Stimulated activated effector memory CD8-positive, alpha-beta T cell treated with anti-CD3 and anti-CD28 coated beads, Interleukin-12 subunit alpha, Interleukin-12 subunit beta, amount 100 ng/mL, for 72 hours (primary cell): ENCODE data around the gene ALOXE3.
A peak's percentile ranks its signal among the peaks of the same experiment; 100 is the strongest.

Experiments used
- ATAC-seq: fragments of 150-1000 bp; cut with Tn5 transposase; 2 replicates; pipeline ENCODE4 v1.10.0; 2021
- DNase-seq, 2 donors: peaks; one replicate each; pipeline ENCODE4 v3.0.0; 2021 to 2022; ENCODE audit warnings: low spot score in 2 of 2
- H3K27ac Mint-ChIP-seq: one replicate; pipeline ENCODE4 v1.8.0; 2022; ENCODE audit warnings: mild to moderate bottlenecking, mixed read lengths
- H3K36me3 Mint-ChIP-seq: one replicate; pipeline ENCODE4 v1.8.0; 2022; ENCODE audit warnings: mild to moderate bottlenecking, mixed read lengths
- H3K4me1 Mint-ChIP-seq: one replicate; pipeline ENCODE4 v1.8.0; 2022; ENCODE audit warnings: mixed read lengths
- H3K4me3 Mint-ChIP-seq: one replicate; pipeline ENCODE4 v1.8.0; 2022; ENCODE audit warnings: mild to moderate bottlenecking, mixed read lengths
- H3K9me3 Mint-ChIP-seq: one replicate; pipeline ENCODE4 v1.8.0; 2022; ENCODE audit warnings: mixed read lengths

The ALOXE3 gene

GRCh38 chr17:8138672-8139371 lies 20.5 kb upstream of the ALOXE3 start:
- H3K9me3 Mint-ChIP-seq = no peaks in the 10 kb centered on the region
- ATAC-seq = peak; percentile 95
- no peak overlapping the region for H3K27ac Mint-ChIP-seq

DNA sequence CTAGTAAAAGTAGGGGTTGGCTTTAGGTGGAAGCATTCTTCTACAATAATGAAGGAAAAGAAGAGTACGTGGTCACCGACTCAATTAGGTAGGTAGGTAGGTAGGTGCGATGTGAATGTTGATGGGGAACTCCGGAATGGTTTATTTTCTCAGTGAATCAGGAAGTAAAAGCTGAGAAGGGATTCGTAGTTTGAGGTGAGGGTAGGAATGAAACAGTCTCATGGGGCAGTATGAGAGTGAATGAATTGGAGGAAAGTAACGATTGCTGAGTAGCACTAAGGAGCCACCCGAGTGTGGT lies 20.0 kb upstream of the ALOXE3 start:
- peaks cover 6% of the 10 kb centered on the region for H3K36me3 Mint-ChIP-seq
- no peaks in the 10 kb centered on the region for H3K4me1 Mint-ChIP-seq
- no peak overlapping the region for H3K4me3 Mint-ChIP-seq
- no peak overlapping the region for H3K27ac Mint-ChIP-seq
- ATAC-seq (no peak), DNase-seq (no peak)
- H3K9me3 Mint-ChIP-seq = no peaks in the 10 kb centered on the region

More at GRCh38 chr17:8138672-8139371, 20.5 kb upstream of the ALOXE3 start:
- Mint-ChIP-seq H3K36me3 (peaks cover 6% of the 10 kb centered on the region), H3K4me1 (no peaks in the 10 kb centered on the region), H3K4me3 (no peak overlapping the region)
- DNase-seq = peak; percentile 96 to 100

GRCh38 chr17:8137645-8138373 lies 19.5 kb upstream of the ALOXE3 start:
- peaks cover 6% of the 10 kb centered on the region for H3K36me3 Mint-ChIP-seq
- H3K27ac Mint-ChIP-seq = no peak overlapping the region
- H3K4me3 Mint-ChIP-seq = no peak overlapping the region
- no peaks in the 10 kb centered on the region for H3K4me1 Mint-ChIP-seq
- ATAC-seq = no peak
- no peaks in the 10 kb centered on the region for H3K9me3 Mint-ChIP-seq
- DNase-seq = no peak

- no peak overlapping the region for H3K4me3 Mint-ChIP-seq
- ATAC-seq = no peak
- no peak overlapping the region for H3K27ac Mint-ChIP-seq
- H3K9me3 Mint-ChIP-seq = no peaks in the 10 kb centered on the region
- no peak for DNase-seq
- H3K4me1 Mint-ChIP-seq = no peaks in the 10 kb centered on the region
- H3K36me3 Mint-ChIP-seq = peaks cover 6% of the 10 kb centered on the region
These were observed 15.6 kb upstream of the ALOXE3 start for GRCh38 chr17:8133941-8134340.

DNA sequence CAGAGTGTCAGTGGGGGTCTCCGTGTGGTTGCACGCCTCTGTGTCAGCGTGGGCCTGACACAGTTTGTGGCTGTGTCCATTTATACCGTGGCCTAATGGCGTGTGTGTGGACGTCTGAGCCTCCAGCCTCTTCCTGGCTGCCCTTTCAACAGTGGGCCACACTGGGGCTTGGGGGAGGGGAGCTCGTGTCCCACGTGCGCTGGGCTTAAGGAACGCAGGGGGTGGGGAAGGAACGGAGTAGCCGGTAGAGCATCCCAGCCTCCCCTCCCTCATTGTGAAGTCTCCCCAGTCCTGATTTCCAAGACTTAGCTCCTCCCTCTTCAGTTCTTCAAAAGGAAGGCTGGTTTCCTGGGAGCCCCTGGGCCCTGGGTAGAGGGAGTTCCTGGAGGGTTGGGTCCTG lies 15.1 kb upstream of the ALOXE3 start:
- Mint-ChIP-seq H3K27ac (no peak overlapping the region), H3K4me1 (no peaks in the 10 kb centered on the region), H3K4me3 (no peak overlapping the region), H3K9me3 (no peaks in the 10 kb centered on the region), H3K36me3 (peaks cover 6% of the 10 kb centered on the region)
- DNase-seq (no peak), ATAC-seq (no peak)

- no peak for DNase-seq
- Mint-ChIP-seq H3K4me3 (no peak overlapping the region), H3K9me3 (no peaks in the 10 kb centered on the region), H3K4me1 (peaks cover 5% of the 10 kb centered on the region), H3K36me3 (peaks cover 7% of the 10 kb centered on the region), H3K27ac (no peak overlapping the region)
- peak; percentile 87 for ATAC-seq
These were observed 13.6 kb upstream of the ALOXE3 start for GRCh38 chr17:8131844-8132441.

- Mint-ChIP-seq H3K4me1 (peaks cover 42% of the 10 kb centered on the region), H3K4me3 (no peak overlapping the region), H3K9me3 (no peaks in the 10 kb centered on the region), H3K36me3 (peaks cover 32% of the 10 kb centered on the region), H3K27ac (no peak overlapping the region)
- ATAC-seq (no peak), DNase-seq (no peak)
These were observed 9.9 kb upstream of the ALOXE3 start for GRCh38 chr17:8128125-8128784.

DNA sequence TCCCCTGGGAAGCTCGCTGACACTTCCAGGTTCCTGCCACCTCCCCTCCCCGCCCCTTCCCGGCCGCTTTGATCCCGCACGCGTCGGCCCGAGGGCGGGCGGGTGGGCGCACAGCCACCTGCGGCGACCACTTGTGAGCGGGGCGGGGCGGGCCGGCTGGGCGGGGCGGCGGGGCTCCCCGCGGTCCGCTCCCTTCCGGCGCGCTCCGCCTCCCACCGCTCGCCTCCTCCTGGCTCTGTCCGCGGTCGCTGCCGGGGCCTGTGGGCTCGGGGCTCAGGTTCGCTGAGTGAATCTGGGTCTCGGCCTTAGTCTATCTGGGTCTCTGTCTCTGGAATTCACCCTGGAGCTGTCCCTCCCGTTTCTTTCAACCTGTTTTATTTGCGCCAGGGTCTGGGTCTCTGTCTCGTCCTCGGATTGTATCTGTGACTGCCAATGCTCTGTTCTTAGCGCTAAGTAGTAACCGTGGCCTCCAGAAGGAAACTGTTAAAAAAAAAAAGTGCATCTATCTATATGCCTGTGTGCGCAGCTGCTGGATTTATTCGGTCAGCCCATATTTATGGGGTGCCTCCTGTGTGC lies 8.3 kb upstream of the ALOXE3 start:
- peaks cover 53% of the 10 kb centered on the region for H3K4me1 Mint-ChIP-seq
- peak overlapping the region; percentile 82 for H3K4me3 Mint-ChIP-seq
- ATAC-seq (peak; percentile 63), DNase-seq (peak; percentile 45 to 78)
- peaks cover 37% of the 10 kb centered on the region for H3K36me3 Mint-ChIP-seq
- no peaks in the 10 kb centered on the region for H3K9me3 Mint-ChIP-seq
- peak overlapping the region; percentile 100 for H3K27ac Mint-ChIP-seq

- Mint-ChIP-seq H3K4me3 (peak overlapping the region; percentile 82), H3K4me1 (peaks cover 56% of the 10 kb centered on the region), H3K36me3 (peaks cover 40% of the 10 kb centered on the region), H3K9me3 (no peaks in the 10 kb centered on the region), H3K27ac (peak overlapping the region; percentile 100)
- DNase-seq (no peak), ATAC-seq (no peak)
These were observed 7.7 kb upstream of the ALOXE3 start for GRCh38 chr17:8125947-8126490.

GRCh38 chr17:8125154-8125946 lies 7.0 kb upstream of the ALOXE3 start:
- H3K4me1 Mint-ChIP-seq = peaks cover 63% of the 10 kb centered on the region
- peak overlapping the region; percentile 82 for H3K4me3 Mint-ChIP-seq
- ATAC-seq (peak; percentile 43), DNase-seq (peak; percentile 92 to 98)
- H3K9me3 Mint-ChIP-seq = no peaks in the 10 kb centered on the region
- H3K36me3 Mint-ChIP-seq = peaks cover 47% of the 10 kb centered on the region
- H3K27ac Mint-ChIP-seq = peak overlapping the region; percentile 100

DNA sequence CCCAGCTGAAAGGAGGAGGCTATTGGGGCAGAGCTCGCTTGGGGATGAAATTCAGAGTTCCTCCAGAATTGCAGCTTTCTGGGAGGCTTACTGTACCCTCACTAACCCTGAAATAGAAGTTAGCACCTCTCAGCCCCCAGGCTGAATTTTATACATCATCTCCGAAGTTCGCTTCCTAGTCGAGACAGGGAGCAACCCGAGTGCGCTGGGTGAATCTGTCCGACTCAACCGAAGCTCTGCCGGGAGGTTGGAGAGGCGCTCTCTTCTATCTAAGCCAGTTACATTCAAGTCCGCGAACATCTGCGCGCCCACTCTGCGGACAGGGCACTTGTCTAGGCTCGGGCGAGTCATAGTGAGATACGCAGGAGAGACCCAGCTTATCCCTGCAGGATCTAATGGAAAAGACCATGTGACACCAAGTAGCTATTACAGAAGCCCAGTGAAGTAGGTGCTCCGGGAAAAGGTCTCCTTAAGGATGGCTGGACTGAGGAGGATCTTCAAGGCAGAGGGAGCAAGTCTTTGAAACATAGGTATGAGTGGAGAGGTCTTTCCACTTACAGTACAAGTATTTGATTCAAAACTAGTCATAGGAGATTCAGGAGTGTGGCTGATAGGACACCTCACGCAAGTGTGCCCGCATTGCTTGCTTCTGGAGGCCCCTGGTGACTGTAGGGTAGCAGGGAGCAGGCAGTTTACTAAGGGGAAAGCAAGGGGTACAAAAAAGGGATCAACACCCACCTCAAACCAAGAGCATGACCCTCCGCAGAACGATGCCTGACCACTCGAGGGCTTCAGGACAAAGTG lies 6.2 kb upstream of the ALOXE3 start:
- Mint-ChIP-seq H3K9me3 (no peaks in the 10 kb centered on the region), H3K36me3 (peaks cover 55% of the 10 kb centered on the region), H3K27ac (peak overlapping the region; percentile 100), H3K4me1 (peaks cover 70% of the 10 kb centered on the region), H3K4me3 (peak overlapping the region; percentile 82)
- ATAC-seq = peak; percentile 6
- no peak for DNase-seq

DNA sequence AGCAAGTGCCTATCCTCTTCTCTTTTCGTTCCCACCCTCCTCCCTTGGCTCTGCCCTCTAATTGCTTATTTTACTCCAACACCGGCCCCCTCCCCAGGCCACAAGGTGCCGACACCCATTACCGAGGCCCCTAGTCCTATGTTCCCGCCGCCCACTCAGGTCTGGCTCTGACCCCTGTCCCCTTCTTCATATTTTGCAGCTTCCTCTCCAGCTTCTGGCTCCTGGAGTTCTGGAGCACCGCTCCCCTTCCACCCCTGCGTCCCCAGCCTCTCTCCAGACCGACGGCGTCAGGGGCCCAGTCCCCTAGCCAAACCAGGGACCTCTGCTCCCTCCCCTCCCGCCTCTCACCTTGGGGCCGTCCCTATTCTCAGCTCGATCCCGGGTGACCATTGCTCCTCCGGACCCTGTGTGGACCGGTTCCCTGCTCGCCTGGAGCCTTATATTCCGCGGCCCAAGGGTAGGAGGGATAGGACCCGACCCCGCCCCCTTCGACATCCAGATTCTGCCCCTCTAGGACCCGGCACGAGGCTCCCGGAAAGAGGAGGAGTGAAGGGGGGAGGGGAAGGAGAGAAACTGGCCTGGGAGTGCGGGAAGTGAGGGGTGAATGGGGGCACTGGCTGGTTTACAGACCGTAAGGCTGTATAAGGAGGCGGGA lies 5.5 kb upstream of the ALOXE3 start, which contains the start of gene HES7:
Gene HES7, minus strand, starts transcription at position 412 of the 655 bp plus-strand sequence. Its CDS starts 22 bp downstream, at position 390.
- DNase-seq (no peak), ATAC-seq (no peak)
- H3K27ac Mint-ChIP-seq = peak within 1 kb of the TSS; percentile 100
- peak within 1 kb of the TSS; percentile 82 for H3K4me3 Mint-ChIP-seq
- peaks cover 62% of the 10 kb centered on the region for H3K36me3 Mint-ChIP-seq
- H3K4me1 Mint-ChIP-seq = peaks cover 78% of the 10 kb centered on the region
- H3K9me3 Mint-ChIP-seq = no peaks in the 10 kb centered on the region

GRCh38 chr17:8122924-8123694 lies 4.8 kb upstream of the ALOXE3 start:
- DNase-seq (peak in 1 of 2 donors; percentile 74), ATAC-seq (peak; percentile 6)
- H3K36me3 Mint-ChIP-seq = peaks cover 69% of the 10 kb centered on the region

More at GRCh38 chr17:8122924-8123694, 4.8 kb upstream of the ALOXE3 start:
- Mint-ChIP-seq H3K4me3 (peak overlapping the region; percentile 82), H3K4me1 (peaks cover 85% of the 10 kb centered on the region), H3K9me3 (no peaks in the 10 kb centered on the region), H3K27ac (peak overlapping the region; percentile 36)
